ENCODE measurements around the gene KLF13. TPM values are rescaled to one million over a fixed set of nuclear protein-coding genes. Genes with fewer than 3 reads are reported as not detected.

KLF13 gene
- total RNA-seq, 1 experiment from 2014 or later = 43.1 TPM

Other genes starting within 250 kb of the KLF13 start
- gene TRPM1, start 225.1 kb upstream of the KLF13 start, total RNA-seq (2014; rRNA removed; shearing (Covaris generic); ENCODE audit: low replicate concordance) = 0.07 TPM in 1 of 2 replicates, not detected in the other